IPS-18a (cell line): ENCODE measurements around the gene CLDND2.

ENCODE experiments used
- H3K27ac ChIP-seq: one replicate; pipeline ENCODE4 v1.5.1; 2013; ENCODE audit warnings: low read length
- H3K27me3 ChIP-seq: one replicate; pipeline ENCODE4 v1.6.1; 2013; ENCODE audit warnings: mild to moderate bottlenecking, low read length; ENCODE audit not compliant: control insufficient read depth, insufficient read depth
- H3K36me3 ChIP-seq: one replicate; pipeline ENCODE4 v1.6.1; 2013; ENCODE audit warnings: low read depth, low read length; ENCODE audit not compliant: control insufficient read depth
- H3K4me1 ChIP-seq: one replicate; pipeline ENCODE4 v1.6.1; 2013; ENCODE audit warnings: low read depth, low read length; ENCODE audit not compliant: control insufficient read depth
- H3K4me3 ChIP-seq: one replicate; pipeline ENCODE4 v1.5.1; 2013; ENCODE audit warnings: low read length
- H3K9ac ChIP-seq: one replicate; pipeline ENCODE4 v1.6.1; 2013; ENCODE audit warnings: mild to moderate bottlenecking, low read length, moderate library complexity
- H3K9me3 ChIP-seq: one replicate; pipeline ENCODE4 v1.6.1; 2013; ENCODE audit warnings: low read depth, low read length; ENCODE audit not compliant: control insufficient read depth

Gene CLDND2

GRCh38 chr19:51377422-51377821 is 8.6 kb upstream of the CLDND2 start:
- no peaks in the 10 kb centered on the region for H3K36me3 ChIP-seq
- peaks cover 3% of the 10 kb centered on the region for H3K9me3 ChIP-seq
- no peak overlapping the region for H3K4me3 ChIP-seq
- H3K4me1 ChIP-seq, result no peaks in the 10 kb centered on the region
- no peaks in the 10 kb centered on the region for H3K27me3 ChIP-seq
- H3K27ac ChIP-seq, result no peak overlapping the region
- no peak overlapping the region for H3K9ac ChIP-seq

DNA sequence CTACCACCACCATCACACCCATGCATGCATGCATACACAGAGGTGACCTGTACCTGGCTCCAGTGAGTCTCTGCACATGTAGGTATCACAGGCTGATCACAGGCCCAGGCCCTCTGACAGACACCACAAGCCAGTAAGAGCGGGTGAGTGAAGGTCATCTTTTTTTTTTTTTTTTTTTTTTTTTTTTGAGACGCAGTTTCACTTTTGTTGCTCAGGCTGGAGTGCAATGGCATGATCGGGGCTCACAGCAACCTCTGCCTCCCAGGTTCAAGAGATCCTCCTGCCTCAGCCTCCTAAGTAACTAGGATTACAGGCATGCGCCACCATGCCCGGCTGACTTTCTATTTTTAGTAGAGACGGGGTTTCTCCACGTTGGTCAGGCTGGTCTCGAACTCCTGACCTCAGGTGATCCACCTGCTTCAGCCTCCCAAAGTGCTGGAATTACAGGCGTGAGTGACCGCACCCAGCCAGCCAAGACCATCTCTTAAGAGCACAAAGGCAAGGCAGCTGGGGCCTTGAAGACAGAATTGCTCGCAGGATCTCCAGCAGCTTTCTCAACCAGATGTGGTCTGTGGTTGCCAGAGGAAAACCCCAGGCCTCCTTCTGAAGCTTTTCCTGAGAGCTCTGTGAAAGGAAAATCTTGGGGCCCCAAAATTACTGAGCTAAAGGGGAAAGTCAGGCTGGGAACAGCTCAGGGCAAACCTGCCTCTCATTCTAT is 6.9 kb upstream of the CLDND2 start:
- Histone ChIP-seq H3K4me1 (no peaks in the 10 kb centered on the region), H3K36me3 (no peaks in the 10 kb centered on the region), H3K27ac (no peak overlapping the region), H3K9me3 (no peaks in the 10 kb centered on the region), H3K27me3 (no peaks in the 10 kb centered on the region), H3K9ac (no peak overlapping the region), H3K4me3 (no peak overlapping the region)

DNA sequence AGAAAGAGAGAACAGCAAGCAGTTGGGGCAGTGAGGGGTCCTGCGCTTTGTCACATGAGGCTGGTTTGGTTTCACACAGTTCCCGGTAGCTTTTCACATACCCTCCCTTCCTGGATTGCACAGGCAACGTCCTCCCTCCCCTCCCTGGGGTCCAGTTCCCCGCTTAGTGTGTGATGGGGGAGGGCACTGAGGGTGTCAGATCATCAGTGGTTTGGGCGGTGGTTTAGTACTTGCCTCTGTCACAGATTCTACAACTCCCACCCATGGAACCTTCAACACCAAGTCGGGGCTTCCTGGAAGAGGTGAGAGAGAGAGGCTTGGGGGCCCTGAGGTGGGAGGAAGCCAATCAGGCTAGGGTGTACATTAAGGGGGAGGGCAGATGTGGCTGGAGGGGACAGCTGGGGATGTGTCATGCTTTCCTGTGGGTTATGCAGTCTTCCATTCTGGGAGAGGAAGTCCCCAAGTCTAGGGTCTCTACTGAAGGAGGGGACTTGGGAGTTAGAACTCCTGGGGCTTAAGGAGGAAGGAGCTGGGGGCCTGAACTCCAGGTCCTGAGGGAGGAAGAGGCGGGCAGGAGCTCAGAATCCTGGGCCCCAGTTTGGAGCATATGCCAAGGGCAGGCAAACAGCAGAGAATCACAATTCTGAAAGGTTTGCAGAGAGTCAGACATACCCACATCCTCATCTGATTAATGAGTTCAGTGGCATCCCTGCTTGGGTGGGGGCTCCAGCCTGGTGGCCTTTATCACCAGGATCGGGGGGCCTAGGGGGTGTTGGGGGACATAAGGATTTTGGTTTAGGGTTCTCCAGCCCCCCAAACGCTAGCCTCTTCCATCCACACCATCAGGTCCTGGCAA is 4.1 kb upstream of the CLDND2 start, which contains the start of gene NKG7:
TSS of gene NKG7 (minus strand) at position 6 of the 856 bp plus-strand sequence. CDS start 119 bp downstream, outside the sequence.
- no peak within 1 kb of the TSS for H3K4me3 ChIP-seq
- H3K27me3 ChIP-seq, result no peaks in the 10 kb centered on the region
- no peak within 1 kb of the TSS for H3K9ac ChIP-seq
- H3K36me3 ChIP-seq, result no peaks in the 10 kb centered on the region
- H3K4me1 ChIP-seq, result peaks cover 5% of the 10 kb centered on the region
- no peak within 1 kb of the TSS for H3K27ac ChIP-seq
- no peaks in the 10 kb centered on the region for H3K9me3 ChIP-seq

DNA sequence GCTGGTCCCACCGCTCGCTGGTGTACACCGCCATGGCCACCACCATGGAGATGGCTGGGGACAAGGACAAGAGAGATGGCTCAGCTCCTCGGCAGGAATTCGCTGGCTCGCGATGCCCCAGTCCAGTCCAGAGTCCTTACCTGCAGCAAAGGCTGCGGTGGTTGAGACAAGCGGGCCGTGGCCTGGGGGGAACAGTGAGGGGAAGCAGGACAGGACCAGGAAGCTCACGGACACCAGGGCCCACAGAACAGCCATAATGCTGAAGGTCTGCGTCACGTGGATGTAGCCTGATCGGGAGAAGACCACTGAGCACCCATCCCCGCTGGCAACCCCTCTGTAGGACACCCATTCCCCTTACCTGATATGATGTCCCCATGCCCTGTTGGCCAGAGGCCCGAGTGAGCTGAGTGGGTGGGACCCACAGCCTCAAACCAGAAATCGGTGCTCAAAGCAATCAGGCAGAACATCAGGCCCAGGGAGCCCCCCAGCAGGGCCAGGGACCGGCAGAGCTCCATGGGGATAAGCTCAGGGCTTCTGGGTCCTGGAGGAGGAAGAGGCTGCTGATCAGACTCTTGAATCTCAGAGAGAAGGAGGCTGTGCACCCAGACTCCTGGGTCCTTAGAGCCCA is 3.3 kb upstream of the CLDND2 start:
- Histone ChIP-seq H3K4me3 (no peak overlapping the region), H3K27ac (no peak overlapping the region), H3K9ac (no peak overlapping the region)

DNA sequence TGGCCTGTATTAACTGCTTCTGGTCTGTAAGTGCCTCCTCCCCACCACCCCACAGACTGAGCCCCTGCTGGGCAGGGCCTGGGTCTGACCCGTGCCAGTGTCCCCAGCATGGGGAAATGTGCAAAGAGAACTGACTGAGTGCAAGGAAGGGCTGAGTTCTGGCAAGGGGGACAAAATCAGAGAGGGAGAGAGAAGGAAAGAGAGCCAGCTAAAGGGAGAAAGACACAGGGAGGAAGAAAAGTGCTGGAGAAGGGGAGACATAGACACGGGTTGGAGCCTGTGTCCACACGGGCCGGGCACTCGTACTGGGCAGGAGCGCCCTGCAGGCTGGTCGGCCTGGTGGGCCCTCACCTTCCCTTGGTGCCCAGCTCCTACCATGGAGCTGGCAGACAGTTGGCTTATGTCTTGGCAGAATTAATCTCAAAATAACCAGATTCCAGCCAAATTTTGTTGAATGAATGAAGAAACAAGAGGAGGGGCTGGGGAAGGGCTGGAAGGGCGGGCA is 2.4 kb upstream of the CLDND2 start:
- H3K36me3 ChIP-seq, result no peaks in the 10 kb centered on the region
- no peak overlapping the region for H3K9ac ChIP-seq
- H3K4me1 ChIP-seq, result peaks cover 5% of the 10 kb centered on the region
- no peak overlapping the region for H3K27ac ChIP-seq
- H3K9me3 ChIP-seq, result no peaks in the 10 kb centered on the region
- H3K4me3 ChIP-seq, result no peak overlapping the region
- no peaks in the 10 kb centered on the region for H3K27me3 ChIP-seq

More for the DNA sequence above, 3.3 kb upstream of the CLDND2 start:
- Histone ChIP-seq H3K27me3 (no peaks in the 10 kb centered on the region), H3K4me1 (peaks cover 5% of the 10 kb centered on the region), H3K9me3 (no peaks in the 10 kb centered on the region), H3K36me3 (no peaks in the 10 kb centered on the region)

DNA sequence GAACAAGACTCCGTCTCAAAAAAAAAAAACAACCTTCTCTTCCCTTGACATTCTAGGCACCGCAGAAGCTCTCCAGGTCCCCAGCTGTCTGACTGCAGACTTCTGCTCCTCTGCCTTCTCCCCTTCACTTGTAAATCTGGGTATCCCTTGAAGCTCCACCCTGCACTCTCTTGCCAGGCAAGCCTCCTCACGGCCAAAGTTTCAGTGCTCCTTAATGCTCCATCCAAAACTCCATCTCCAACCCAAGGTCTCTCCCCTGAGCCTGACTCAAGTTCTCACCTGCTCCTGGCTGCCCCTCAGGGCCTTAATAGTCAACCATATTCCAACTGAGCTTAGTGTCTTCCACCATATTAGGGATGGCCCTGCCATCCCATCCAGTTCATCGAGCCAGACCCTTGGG is 1.4 kb upstream of the CLDND2 start:
- H3K4me1 ChIP-seq, result peaks cover 11% of the 10 kb centered on the region
- no peak overlapping the region for H3K9ac ChIP-seq
- H3K27ac ChIP-seq, result no peak overlapping the region
- H3K36me3 ChIP-seq, result no peaks in the 10 kb centered on the region
- no peak overlapping the region for H3K4me3 ChIP-seq
- H3K27me3 ChIP-seq, result no peaks in the 10 kb centered on the region
- H3K9me3 ChIP-seq, result no peaks in the 10 kb centered on the region

DNA sequence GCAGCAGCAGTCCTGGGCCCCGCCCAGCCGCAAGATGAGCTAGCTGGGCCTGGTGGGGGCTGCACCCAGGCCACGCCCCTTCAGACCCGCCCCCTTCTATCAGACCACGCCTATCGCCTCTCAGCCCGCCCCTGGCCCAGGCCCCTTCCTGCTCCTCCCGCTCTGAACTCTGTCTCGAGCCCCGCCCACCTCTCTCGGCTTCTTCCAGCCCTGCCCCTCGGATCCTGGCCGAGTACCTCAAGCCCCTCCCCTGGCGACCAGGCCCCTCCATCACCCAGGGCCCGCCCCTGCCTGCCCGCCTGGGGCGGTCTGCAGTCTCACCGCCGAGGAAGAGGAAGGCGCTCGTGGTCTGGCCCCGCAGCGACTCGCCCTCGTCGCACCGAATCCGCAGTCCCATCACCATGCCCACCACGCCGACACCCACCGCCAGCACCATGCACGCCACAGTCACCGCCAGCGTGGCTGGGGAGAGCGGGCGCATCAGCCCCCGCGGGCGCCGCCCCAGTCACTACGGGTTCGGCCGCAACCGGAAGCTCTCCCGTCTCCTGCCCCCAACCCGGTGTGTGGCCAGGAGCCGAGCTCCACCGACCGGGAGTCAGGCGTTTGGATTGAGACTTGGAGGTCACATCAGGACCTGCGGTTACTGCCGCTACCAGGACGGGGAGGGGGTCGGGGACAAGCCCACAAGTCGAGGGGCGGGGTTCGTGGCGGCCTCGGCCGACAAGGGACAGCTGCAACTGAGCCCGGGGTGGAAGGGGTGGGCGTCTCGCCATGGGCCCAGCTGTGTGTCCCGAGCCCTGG is 1.0 kb downstream of the CLDND2 start:
- no peaks in the 10 kb centered on the region for H3K27me3 ChIP-seq
- H3K9ac ChIP-seq, result peak overlapping the region; percentile 69
- H3K36me3 ChIP-seq, result no peaks in the 10 kb centered on the region
- H3K4me1 ChIP-seq, result peaks cover 13% of the 10 kb centered on the region
- peak overlapping the region; percentile 49 for H3K27ac ChIP-seq
- no peaks in the 10 kb centered on the region for H3K9me3 ChIP-seq
- peak overlapping the region; percentile 91 for H3K4me3 ChIP-seq

DNA sequence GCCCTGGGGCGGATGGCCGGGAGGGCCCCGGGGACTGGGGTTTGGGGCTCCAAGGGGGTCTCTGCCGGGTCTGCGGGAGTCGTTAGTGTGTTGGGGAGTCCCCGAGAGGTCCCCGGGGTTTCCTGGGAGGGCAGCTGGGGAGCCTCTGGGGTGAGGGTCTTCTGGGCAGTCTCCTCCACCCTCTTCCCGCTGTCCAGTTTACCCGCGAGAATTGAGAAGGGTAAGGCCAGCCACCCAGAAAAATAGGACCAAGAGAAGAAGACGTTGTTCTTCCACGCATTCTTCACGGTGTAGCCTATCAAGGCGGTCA is 1.6 kb downstream of the CLDND2 start:
- Histone ChIP-seq H3K27ac (no peak overlapping the region), H3K27me3 (no peaks in the 10 kb centered on the region), H3K9me3 (no peaks in the 10 kb centered on the region), H3K4me1 (peaks cover 13% of the 10 kb centered on the region), H3K9ac (peak overlapping the region; percentile 69), H3K36me3 (no peaks in the 10 kb centered on the region), H3K4me3 (peak overlapping the region; percentile 91)

DNA sequence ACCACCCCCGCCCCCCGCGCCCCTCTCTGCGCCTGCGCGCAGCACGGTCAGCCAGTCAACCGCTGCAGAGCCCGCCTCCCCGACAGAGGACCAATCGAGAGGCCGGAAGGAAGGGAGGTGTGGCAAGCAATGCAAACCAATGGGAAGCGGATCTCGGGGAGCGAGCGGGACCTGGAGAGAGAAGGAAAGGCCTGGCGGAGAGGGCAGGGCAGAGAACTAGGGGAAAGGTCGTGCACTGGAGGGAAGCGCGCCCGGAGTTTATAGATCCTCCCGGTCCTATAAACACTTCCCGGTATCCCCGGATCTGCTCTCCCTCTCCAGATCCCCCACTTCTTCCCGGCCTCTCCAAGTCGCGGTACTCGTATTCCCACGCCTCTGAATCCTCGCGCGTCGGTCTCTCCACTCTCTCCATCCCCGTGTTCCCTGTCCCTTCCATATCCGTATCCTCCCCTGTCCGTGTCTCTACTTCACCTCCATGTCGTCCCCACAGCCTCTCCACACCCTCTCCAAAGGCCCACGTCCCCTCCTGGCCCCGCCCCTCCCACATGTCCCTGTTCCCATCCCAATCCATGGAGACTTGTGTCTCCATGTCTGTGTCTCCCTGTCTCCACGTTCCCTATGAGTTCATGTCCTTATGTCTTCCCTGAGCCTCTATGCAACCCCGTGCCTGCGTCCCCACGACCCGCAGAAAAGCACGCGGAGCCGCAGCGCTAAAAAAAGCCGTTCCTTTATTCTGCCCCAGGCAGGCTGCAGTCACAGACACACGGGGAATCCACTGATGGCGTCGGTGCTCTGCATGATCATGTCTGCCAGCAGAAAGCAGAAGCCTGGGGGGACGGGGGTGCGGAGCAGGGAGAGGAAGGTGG is 2.2 kb downstream of the CLDND2 start:
- H3K9me3 ChIP-seq, result no peaks in the 10 kb centered on the region
- peak overlapping the region; percentile 19 for H3K27ac ChIP-seq
- peak overlapping the region; percentile 91 for H3K4me3 ChIP-seq
- peak overlapping the region; percentile 69 for H3K9ac ChIP-seq
- H3K4me1 ChIP-seq, result peaks cover 13% of the 10 kb centered on the region
- no peaks in the 10 kb centered on the region for H3K27me3 ChIP-seq
- H3K36me3 ChIP-seq, result no peaks in the 10 kb centered on the region

DNA sequence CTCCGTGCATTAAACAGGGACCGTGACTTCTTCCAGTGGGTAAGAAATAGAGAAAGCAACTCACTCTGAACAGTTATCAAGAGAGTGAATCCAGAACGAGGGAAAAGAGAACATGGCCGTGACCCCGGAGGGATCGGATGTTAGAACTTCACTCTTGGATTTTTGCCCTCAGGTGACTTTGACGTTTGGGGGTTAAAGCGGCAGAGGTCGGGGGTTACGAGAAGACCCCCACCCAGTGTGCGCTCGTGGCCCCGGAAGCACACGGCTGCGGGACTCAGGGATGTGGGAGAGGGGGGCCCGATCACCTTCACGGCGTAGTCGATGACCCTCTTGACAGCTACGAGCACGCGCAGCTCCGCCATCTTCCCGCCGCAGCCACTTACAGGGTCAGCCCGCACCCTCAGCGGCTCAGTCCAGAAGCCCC is 2.8 kb downstream of the CLDND2 start, which contains the start of gene ETFB:
TSS of gene ETFB (minus strand) at position 424 of the 424 bp plus-strand sequence. CDS start at position 362, 62 bp downstream.
- Histone ChIP-seq H3K27me3 (no peaks in the 10 kb centered on the region), H3K9me3 (no peaks in the 10 kb centered on the region), H3K27ac (peak within 1 kb of the TSS; percentile 19), H3K4me1 (peaks cover 13% of the 10 kb centered on the region), H3K9ac (peak within 1 kb of the TSS; percentile 69), H3K36me3 (no peaks in the 10 kb centered on the region), H3K4me3 (peak within 1 kb of the TSS; percentile 91)
